Measurements from ENCODE around the gene HSPA9. TPM values are rescaled to one million over a fixed set of nuclear protein-coding genes. Genes with fewer than 3 reads are reported as not detected.

Gene HSPA9
- total RNA-seq, 1 experiment from 2014 or later: 610 TPM

GRCh38 chr5:138601444-138601843, 26.2 kb upstream of the HSPA9 start:
- DNase-seq: peak; percentile 72
- Histone ChIP-seq H3K9me3 (no peaks in the 10 kb centered on the region), H3K27me3 (no peaks in the 10 kb centered on the region), H3K4me3 (no peak overlapping the region), H3K36me3 (no peaks in the 10 kb centered on the region)

- no peak for DNase-seq
- Histone ChIP-seq H3K9me3 (no peaks in the 10 kb centered on the region), H3K36me3 (no peaks in the 10 kb centered on the region), H3K27me3 (no peaks in the 10 kb centered on the region), H3K4me3 (no peak overlapping the region)
These were observed 25.2 kb upstream of the HSPA9 start for GRCh38 chr5:138600446-138600845.

- H3K9me3 ChIP-seq: no peaks in the 10 kb centered on the region
- H3K4me3 ChIP-seq: no peak overlapping the region
- no peaks in the 10 kb centered on the region; the same call in 1 of the 2 replicates for H3K27me3 ChIP-seq
- DNase-seq: no peak
- no peaks in the 10 kb centered on the region for H3K36me3 ChIP-seq
These were observed 22.6 kb upstream of the HSPA9 start for GRCh38 chr5:138597661-138598400.

GRCh38 chr5:138596105-138596881, 21.1 kb upstream of the HSPA9 start:
- no peak overlapping the region for H3K4me3 ChIP-seq
- no peaks in the 10 kb centered on the region; the same call in 1 of the 2 replicates for H3K27me3 ChIP-seq
- DNase-seq: no peak
- no peaks in the 10 kb centered on the region for H3K9me3 ChIP-seq
- no peaks in the 10 kb centered on the region for H3K36me3 ChIP-seq

- Histone ChIP-seq H3K36me3 (no peaks in the 10 kb centered on the region), H3K27me3 (no peaks in the 10 kb centered on the region; the same call in 1 of the 2 replicates), H3K9me3 (no peaks in the 10 kb centered on the region), H3K4me3 (no peak overlapping the region)
- DNase-seq: no peak
These were observed 20.1 kb upstream of the HSPA9 start for GRCh38 chr5:138595180-138595795.

GRCh38 chr5:138594305-138595058, 19.3 kb upstream of the HSPA9 start:
- Histone ChIP-seq H3K9me3 (no peaks in the 10 kb centered on the region), H3K36me3 (no peaks in the 10 kb centered on the region), H3K4me3 (no peak overlapping the region), H3K27me3 (no peaks in the 10 kb centered on the region; the same call in 1 of the 2 replicates)
- DNase-seq: no peak

DNA sequence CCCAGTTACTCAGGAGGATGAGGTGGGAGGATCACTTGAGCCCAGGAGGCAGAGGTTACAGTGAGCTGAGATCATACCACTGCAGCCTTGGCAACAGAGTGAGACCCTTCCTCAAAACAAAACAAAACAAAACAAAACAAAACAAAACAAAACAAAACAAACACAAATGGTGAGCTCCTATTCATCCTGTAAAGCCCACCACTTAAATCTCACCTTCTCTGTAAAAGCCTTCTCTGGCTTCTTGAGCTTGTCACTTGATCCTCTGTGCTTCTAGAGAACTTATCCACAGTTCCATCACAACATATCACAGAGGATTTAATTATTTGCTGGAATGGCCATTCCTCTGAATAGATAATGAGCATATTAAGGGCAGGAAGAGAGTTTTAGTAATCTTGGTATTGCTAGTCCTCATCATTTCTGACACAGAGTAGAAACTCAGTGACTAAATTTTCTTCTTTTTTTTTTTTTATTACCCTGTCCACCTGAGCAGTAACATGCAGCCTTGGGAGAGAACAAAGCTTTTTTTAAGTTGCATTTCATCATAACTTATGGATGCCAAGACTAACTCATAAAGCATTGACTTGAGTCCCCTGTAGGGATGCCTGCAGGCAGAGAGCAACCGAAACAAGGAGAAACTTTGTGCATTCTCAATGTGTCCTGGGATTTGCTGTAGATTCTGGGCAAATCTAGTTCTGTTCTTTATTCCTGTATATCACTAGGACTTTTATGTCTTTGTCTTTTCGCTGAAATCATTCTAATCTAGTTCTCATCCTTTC, 13.0 kb upstream of the HSPA9 start:
- Histone ChIP-seq H3K9me3 (no peaks in the 10 kb centered on the region), H3K4me3 (no peak overlapping the region), H3K36me3 (no peaks in the 10 kb centered on the region), H3K27me3 (no peaks in the 10 kb centered on the region; the same call in 1 of the 2 replicates)
- DNase-seq: no peak

DNA sequence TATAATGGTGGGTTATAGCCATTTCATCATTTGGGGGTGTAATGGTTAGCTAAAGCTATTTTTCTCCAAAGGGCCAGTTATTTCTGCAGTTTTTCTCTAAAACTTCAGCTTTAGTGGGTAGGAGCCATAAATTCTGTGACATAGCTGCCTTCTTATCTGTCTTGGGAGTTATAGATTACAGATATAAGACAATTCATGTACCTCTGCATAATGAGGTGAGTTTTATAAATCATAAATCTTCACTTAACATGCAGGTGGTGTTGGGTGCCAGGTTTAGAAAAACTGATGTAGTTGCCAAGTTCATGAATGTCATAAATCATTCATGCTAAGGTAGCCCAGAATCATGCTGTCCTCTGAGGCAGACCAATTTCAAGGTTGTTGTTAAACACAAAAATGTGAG, 10.0 kb upstream of the HSPA9 start:
- Histone ChIP-seq H3K27me3 (no peaks in the 10 kb centered on the region; the same call in 1 of the 2 replicates), H3K9me3 (no peaks in the 10 kb centered on the region), H3K36me3 (no peaks in the 10 kb centered on the region), H3K4me3 (no peak overlapping the region)
- DNase-seq: no peak

DNA sequence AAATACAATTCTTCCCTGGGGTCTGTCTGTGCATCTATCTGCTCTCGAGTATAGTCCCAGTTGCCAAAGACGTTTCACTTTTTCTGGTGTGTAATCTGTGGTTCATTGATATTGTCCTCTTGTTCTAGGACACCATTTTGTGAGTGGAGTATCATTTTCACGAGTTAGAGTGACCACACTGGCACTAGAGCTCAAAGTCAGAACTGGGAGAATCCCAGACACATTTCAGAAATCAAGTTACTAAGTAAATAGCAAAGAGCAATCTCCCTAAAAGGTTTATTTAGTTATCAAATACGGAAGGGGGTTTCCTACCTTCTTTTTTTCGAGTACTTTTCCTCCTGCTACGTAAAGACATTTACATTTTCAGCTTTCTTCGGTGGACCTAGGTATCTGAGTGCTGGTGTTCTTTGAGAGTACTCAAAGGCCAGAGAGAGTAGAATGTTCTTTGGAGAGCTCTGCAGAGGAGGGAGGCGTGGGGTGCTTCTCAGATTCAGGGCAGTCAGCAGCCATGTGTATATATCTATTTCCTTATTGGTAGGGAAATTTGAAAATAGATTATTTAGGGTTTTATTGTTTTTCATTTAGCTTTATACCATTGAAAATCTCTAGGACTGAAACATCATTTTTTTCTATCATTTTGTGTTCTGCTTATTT, 8.9 kb upstream of the HSPA9 start:
- Histone ChIP-seq H3K36me3 (no peaks in the 10 kb centered on the region), H3K9me3 (no peaks in the 10 kb centered on the region), H3K4me3 (no peak overlapping the region), H3K27me3 (no peaks in the 10 kb centered on the region; the same call in 1 of the 2 replicates)
- no peak for DNase-seq

DNA sequence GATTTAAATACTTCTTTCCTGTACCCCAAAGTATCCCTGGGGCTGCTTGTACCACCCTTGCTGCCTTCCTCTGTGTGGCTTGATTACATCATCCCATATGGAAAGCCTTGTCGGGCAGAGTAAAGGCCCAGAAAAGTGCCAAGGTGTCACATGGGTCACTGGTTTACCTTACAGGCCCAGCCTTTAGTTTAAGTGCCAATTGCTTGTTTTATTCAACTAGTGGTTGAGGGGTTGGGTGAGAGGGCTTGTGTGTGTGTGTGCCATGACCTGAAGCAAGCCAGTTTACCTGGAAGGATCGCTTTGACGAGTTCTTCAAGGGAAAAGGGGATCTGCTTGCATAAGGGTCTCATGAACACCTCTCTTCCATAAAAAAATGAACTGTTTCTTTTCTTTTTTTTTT, 7.8 kb upstream of the HSPA9 start:
- no peak for DNase-seq
- Histone ChIP-seq H3K27me3 (no peaks in the 10 kb centered on the region; the same call in 1 of the 2 replicates), H3K4me3 (no peak overlapping the region), H3K36me3 (no peaks in the 10 kb centered on the region), H3K9me3 (no peaks in the 10 kb centered on the region)

- H3K9me3 ChIP-seq: no peaks in the 10 kb centered on the region
- H3K4me3 ChIP-seq: no peak overlapping the region
- no peak for DNase-seq
- no peaks in the 10 kb centered on the region; the same call in 1 of the 2 replicates for H3K27me3 ChIP-seq
- no peaks in the 10 kb centered on the region for H3K36me3 ChIP-seq
These were observed 5.6 kb upstream of the HSPA9 start for GRCh38 chr5:138580777-138581176.

GRCh38 chr5:138580001-138580400, 4.8 kb upstream of the HSPA9 start:
- DNase-seq: no peak
- Histone ChIP-seq H3K4me3 (no peak overlapping the region), H3K9me3 (no peaks in the 10 kb centered on the region), H3K27me3 (no peaks in the 10 kb centered on the region), H3K36me3 (peaks cover 2% of the 10 kb centered on the region)

DNA sequence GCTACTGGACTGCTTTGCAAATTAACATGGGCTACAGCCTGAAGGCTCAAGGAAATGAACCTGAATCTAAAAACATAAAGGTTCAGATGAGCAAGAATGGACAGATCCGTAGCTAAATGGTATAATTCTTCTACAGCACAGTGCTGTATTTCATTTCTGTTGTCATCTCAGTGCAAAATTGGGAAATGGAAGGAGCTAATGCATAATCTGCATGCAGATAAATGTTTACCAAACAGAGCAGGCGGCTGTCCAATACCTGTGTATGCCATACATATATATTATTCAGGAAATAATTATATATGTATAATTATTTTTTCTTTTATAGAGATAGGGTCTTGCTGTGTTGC, 4.3 kb upstream of the HSPA9 start:
- Histone ChIP-seq H3K9me3 (no peaks in the 10 kb centered on the region), H3K4me3 (no peak overlapping the region), H3K36me3 (peaks cover 7% of the 10 kb centered on the region), H3K27me3 (no peaks in the 10 kb centered on the region)
- no peak for DNase-seq

GRCh38 chr5:138577452-138577851, 2.3 kb upstream of the HSPA9 start:
- DNase-seq: no peak
- H3K4me3 ChIP-seq: no peak overlapping the region
- H3K9me3 ChIP-seq: no peaks in the 10 kb centered on the region
- H3K36me3 ChIP-seq: peaks cover 27% of the 10 kb centered on the region
- no peaks in the 10 kb centered on the region for H3K27me3 ChIP-seq

DNA sequence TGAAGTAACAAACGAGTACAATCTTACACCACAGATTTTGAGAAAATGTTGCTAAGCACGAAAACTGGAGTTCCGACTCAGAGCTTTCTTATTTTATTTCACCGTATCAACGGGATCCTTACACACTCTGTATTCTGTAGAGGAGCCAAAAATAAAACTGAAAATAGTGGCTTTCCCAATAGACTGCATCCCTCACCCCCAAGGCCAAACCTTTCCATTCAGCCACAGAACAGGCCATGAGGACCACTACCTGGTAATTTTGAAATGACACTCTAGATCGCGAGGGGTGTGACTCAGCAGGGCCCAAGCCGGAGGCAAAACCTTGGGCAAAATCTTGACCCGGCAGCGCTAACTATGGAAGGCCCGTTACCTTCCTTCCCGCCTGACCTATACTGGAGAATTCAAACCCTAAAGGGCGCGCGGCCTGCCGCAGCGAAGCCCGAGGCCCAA, 432 bp downstream of the HSPA9 start:
- H3K36me3 ChIP-seq: peaks cover 52% of the 10 kb centered on the region
- no peaks in the 10 kb centered on the region for H3K27me3 ChIP-seq
- peak overlapping the region; percentile 98 for H3K4me3 ChIP-seq
- H3K9me3 ChIP-seq: no peaks in the 10 kb centered on the region
- no peak for DNase-seq

Measured in MG63 (cell line).